ENCODE data around the gene BDH1. TPM values are rescaled to one million over a fixed set of nuclear protein-coding genes. Genes with fewer than 3 reads are reported as not detected.

The BDH1 gene
- total and polyA plus RNA-seq, 8 donors, result 15.5 to 22.0 (median 19.3) TPM

GRCh38 chr3:197499427-197499826 lies 56.3 kb downstream of the BDH1 start:
- TF ChIP-seq, protein P1, sequence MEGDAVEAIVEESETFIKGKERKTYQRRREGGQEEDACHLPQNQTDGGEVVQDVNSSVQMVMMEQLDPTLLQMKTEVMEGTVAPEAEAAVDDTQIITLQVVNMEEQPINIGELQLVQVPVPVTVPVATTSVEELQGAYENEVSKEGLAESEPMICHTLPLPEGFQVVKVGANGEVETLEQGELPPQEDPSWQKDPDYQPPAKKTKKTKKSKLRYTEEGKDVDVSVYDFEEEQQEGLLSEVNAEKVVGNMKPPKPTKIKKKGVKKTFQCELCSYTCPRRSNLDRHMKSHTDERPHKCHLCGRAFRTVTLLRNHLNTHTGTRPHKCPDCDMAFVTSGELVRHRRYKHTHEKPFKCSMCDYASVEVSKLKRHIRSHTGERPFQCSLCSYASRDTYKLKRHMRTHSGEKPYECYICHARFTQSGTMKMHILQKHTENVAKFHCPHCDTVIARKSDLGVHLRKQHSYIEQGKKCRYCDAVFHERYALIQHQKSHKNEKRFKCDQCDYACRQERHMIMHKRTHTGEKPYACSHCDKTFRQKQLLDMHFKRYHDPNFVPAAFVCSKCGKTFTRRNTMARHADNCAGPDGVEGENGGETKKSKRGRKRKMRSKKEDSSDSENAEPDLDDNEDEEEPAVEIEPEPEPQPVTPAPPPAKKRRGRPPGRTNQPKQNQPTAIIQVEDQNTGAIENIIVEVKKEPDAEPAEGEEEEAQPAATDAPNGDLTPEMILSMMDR (IDR thresholded peaks at IDR 0.05), result no peak
- intact Hi-C loops (cut with DNase I), result no loop called here
- H3K36me3 ChIP-seq, result no peaks in the 10 kb centered on the region
- H3K4me1 ChIP-seq, result no peaks in the 10 kb centered on the region
- H3K4me3 ChIP-seq, result no peak overlapping the region
- no peaks in the 10 kb centered on the region for H3K9me3 ChIP-seq
- no peaks in the 10 kb centered on the region for H3K27me3 ChIP-seq
- no peak overlapping the region for H3K27ac ChIP-seq
- DNase-seq (no peak), ATAC-seq (no peak)

DNA sequence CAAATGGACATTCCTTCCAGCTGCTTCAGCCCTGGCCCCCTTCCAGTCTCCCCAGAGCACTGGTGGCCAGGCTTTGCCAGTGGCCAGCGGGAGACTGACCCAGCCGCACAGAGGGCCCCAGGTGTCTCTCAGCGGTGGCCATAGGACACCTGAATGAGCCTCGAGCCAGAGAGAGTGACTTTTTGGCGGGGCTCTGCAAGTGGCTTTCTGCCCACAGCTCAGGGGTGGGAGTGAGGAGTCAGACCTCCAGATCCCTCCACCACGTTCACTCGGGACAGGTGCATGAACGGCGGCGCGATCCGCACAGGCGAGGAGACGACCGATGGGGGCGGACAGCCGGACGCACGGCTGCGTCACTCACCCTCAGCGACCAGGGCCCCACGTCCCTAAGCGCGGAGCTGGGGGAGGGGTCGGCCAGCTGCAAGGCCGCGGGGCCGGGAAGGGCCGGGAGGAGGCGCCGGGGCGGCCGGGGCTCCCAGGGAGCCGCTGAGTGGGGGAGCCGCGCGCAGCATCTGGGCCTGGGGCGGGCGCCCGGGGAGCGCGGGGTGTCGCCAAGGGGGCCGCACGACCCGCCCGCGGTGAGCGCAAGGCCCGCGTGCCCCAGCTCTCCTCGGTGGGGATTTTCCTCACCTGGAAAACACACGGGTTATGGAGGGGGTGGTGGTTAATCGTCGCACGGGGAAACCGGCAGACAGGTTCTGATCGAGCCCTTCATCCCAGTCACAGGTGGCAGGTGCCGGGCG lies 57.1 kb downstream of the BDH1 start:
- Histone ChIP-seq H3K27ac (no peak overlapping the region), H3K36me3 (no peaks in the 10 kb centered on the region), H3K4me1 (no peaks in the 10 kb centered on the region), H3K27me3 (no peaks in the 10 kb centered on the region), H3K4me3 (no peak overlapping the region), H3K9me3 (no peaks in the 10 kb centered on the region)
- ATAC-seq, result no peak
- peak in 1 of 4 donors; percentile 76 for DNase-seq
- intact Hi-C loops (cut with DNase I), result no loop called here
- TF ChIP-seq, protein P1 (IDR thresholded peaks at IDR 0.05), result no peak

DNA sequence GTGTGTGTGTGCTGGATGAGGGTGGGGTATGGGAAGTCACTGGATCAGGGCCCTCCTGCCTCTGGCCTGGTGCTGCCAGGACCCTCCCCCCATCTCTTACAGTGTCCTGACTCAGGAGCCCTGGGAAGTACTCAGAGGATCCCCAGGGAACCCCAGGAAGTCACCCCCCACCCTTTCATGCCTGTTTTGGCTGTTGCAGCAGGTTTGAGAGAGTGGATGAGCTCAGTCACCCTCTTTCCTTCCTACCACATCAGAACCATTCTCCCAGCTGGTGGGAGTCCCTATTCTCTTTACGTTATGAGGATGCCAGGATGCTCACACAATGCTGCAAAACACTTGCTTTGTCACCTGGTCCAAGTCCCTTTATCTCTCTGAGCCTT lies 59.0 kb downstream of the BDH1 start:
- DNase-seq (no peak), ATAC-seq (no peak)
- Histone ChIP-seq H3K4me3 (no peak overlapping the region), H3K9me3 (no peaks in the 10 kb centered on the region), H3K4me1 (no peaks in the 10 kb centered on the region), H3K27ac (no peak overlapping the region), H3K27me3 (no peaks in the 10 kb centered on the region), H3K36me3 (no peaks in the 10 kb centered on the region)
- TF ChIP-seq, protein P1 (IDR thresholded peaks at IDR 0.05), result no peak
- intact Hi-C loops (cut with DNase I), result no loop called here

GRCh38 chr3:197495999-197496745 lies 59.6 kb downstream of the BDH1 start:
- DNase-seq (no peak), ATAC-seq (no peak)
- Histone ChIP-seq H3K27ac (no peak overlapping the region), H3K4me3 (no peak overlapping the region), H3K36me3 (no peaks in the 10 kb centered on the region), H3K4me1 (no peaks in the 10 kb centered on the region), H3K9me3 (no peaks in the 10 kb centered on the region), H3K27me3 (no peaks in the 10 kb centered on the region)
- intact Hi-C loops (cut with DNase I), result no loop called here
- TF ChIP-seq, protein P1 (IDR thresholded peaks at IDR 0.05), result no peak

DNA sequence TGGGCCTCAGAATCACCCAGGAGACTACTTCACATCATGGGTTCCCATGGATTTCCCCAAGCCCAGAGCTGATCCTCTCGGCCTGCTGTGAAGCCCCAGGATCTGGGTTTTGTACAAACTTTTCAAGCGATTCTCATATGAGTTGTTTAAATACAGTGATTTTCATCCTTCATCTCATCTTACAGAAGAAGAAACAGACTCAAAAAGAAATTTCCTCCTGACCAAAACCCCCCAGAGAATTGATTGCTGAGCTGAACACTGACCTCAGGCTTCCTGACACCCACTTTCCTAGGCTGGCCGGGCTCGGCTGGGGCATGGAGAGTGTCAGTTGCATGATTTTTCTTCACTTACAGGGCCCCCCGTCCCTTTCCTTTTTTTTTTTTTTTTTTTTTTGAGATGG lies 60.3 kb downstream of the BDH1 start:
- H3K9me3 ChIP-seq, result no peaks in the 10 kb centered on the region
- DNase-seq, result no peak
- TF ChIP-seq, protein P1 (IDR thresholded peaks at IDR 0.05), result no peak
- no peak overlapping the region for H3K27ac ChIP-seq
- H3K4me1 ChIP-seq, result no peaks in the 10 kb centered on the region
- intact Hi-C loops (cut with DNase I), result no loop called here
- H3K4me3 ChIP-seq, result no peak overlapping the region
- H3K36me3 ChIP-seq, result no peaks in the 10 kb centered on the region
- no peak for ATAC-seq
- H3K27me3 ChIP-seq, result no peaks in the 10 kb centered on the region
